ENCODE results near the gene INSL6. TPM values are rescaled to one million over a fixed set of nuclear protein-coding genes. Genes with fewer than 3 reads are reported as not detected.

Gene INSL6
- total RNA-seq, 1 donor from 2014 or later: not detected

GRCh38 chr9:5122116-5122515 is 63.3 kb downstream of the INSL6 start:
- H3K27ac ChIP-seq: no peak overlapping the region
- no peak for DNase-seq (ENCODE audit: low spot score in 2 of 2)
- peaks cover 36 to 53% of the 10 kb centered on the region in 2 donors for H3K36me3 ChIP-seq
- H3K4me3 ChIP-seq: no peak overlapping the region
- no peaks in the 10 kb centered on the region for H3K27me3 ChIP-seq
- no peaks in the 10 kb centered on the region for H3K4me1 ChIP-seq
- peaks cover 0 to 10% of the 10 kb centered on the region in 2 donors for H3K9me3 ChIP-seq
- intact Hi-C loops (cut with DNase I): no loop called here
- no peak for TF ChIP-seq CTCF (IDR thresholded peaks at IDR 0.05)

- Histone ChIP-seq H3K4me1 (no peaks in the 10 kb centered on the region), H3K9me3 (no peaks in the 10 kb centered on the region)
- no peak for DNase-seq (ENCODE audit: low spot score in 2 of 2)
Measured at GRCh38 chr9:5113994-5114748, 71.3 kb downstream of the INSL6 start.

More at GRCh38 chr9:5113994-5114748, 71.3 kb downstream of the INSL6 start:
- intact Hi-C loops (cut with DNase I): no loop called here
- TF ChIP-seq CTCF (IDR thresholded peaks at IDR 0.05): no peak
- Histone ChIP-seq H3K36me3 (peaks cover 10 to 37% of the 10 kb centered on the region in 2 donors), H3K27me3 (no peaks in the 10 kb centered on the region), H3K27ac (no peak overlapping the region), H3K4me3 (no peak overlapping the region)

Other genes starting within 250 kb of the INSL6 start
- 31.9 TPM for gene JAK2, start 200.4 kb downstream of the INSL6 start, total RNA-seq
- gene INSL4, start 45.8 kb upstream of the INSL6 start, total RNA-seq: not detected
- gene RLN2, start 119.1 kb upstream of the INSL6 start, total RNA-seq: not detected
- not detected for gene RLN1, start 154.2 kb upstream of the INSL6 start, total RNA-seq